HG03064 (cell line): ENCODE data around the gene EXD3.
"Not testable (repeated sequence)": the region's sequence is repeated elsewhere in the genome, so short reads cannot be mapped to it uniquely, and the experiment has no call there.

Experiments
- ATAC-seq: cut with Tn5 transposase; IDR thresholded peaks from one replicate; pipeline ENCODE4 v1.9.1; 2021; ENCODE audit warnings: low read depth; ENCODE audit not compliant: unreplicated experiment

The EXD3 gene

DNA sequence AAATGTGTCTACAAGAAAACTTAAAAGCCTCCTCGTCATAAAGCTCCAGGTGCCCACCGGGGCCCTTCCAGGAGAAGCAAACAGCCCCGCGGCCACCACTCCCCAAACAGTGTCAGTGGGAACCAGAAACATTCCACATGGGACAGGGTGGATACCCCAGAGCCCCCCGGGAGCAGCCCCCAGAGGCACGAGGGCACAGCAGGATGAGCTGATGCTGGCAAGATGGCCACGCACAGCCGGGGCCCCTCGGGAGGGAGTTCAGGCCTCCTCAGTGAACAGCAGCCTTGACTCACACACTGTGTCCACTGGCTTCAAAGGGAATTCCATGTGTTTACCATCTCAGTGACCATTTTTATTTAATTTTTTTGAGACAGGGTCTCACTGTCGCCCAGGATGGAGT, 10.5 kb downstream of the EXD3 start:
- ATAC-seq = no peak

DNA sequence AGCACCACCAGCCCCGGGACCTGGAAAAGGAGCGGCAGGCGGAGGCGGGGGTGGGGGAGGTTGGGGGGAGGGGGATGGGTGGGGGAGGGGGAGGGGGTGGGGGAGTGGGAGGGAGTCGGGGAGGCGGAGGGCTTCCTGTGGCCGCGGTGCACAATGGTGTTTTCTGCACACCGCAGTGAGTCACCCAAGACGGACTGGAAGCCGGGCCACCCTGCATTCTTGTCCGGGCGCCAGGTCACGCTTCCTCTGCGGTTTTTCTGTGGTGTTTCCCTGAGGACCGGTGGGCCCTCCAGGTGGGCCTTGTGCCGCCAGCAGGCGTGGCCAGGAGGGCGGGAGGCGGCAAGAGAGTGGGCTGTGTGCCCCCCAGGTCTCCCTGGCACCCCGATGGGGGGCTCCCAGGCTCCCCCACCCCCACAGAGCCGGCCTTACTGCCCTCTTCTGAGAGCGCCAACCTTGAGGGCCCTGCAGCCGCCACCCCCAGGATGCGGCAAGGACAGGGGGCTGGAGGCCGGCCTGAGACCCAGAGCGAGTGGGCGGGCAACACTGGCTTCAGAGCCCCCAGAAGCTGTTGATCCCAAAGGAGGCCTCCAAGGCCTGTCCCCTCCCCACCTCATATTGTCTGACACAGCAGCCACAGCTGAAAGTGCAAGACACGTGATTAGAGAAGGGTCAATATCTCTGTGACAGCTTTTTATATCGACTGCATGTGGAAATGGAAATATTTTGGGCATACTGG, 11.1 kb downstream of the EXD3 start:
- ATAC-seq = no peak

DNA sequence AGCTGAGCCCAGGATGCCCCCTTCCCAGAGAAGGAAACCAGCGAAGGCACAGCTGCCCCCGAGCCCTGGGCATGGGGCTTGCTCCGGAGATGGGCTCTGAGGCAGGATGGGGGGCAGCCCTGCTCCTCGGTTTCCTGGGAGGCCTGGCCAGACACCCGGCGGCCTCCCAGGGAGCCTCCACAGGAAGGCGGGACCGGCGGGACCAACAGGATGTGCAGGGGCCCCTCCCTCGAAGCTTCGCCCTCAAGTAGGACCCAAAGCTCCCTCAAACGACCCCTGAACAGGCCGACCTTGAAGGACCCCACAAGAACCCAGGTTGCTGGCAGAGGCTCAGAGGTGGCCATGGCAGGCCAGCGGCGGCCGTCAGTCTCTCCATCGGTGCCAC, 11.7 kb downstream of the EXD3 start:
- ATAC-seq = no peak

DNA sequence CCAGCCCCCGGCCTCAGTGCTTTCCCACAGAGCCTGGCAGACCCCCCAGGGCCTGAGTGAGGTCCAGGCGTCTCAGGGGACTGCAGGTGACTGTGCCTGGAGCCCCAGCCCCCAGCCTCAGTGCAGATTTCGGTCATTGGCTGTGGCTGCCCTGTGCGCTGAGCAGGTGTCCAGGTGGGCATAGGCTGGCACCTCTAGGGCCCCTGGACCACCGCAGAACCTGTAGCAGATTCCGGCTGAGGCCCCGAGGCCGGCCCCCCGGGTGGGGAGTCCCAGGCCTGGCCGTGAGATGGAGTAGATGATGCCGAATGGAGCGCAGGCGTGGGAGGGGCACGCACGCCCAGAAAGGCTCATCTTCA, 12.1 kb downstream of the EXD3 start:
- ATAC-seq = no peak

DNA sequence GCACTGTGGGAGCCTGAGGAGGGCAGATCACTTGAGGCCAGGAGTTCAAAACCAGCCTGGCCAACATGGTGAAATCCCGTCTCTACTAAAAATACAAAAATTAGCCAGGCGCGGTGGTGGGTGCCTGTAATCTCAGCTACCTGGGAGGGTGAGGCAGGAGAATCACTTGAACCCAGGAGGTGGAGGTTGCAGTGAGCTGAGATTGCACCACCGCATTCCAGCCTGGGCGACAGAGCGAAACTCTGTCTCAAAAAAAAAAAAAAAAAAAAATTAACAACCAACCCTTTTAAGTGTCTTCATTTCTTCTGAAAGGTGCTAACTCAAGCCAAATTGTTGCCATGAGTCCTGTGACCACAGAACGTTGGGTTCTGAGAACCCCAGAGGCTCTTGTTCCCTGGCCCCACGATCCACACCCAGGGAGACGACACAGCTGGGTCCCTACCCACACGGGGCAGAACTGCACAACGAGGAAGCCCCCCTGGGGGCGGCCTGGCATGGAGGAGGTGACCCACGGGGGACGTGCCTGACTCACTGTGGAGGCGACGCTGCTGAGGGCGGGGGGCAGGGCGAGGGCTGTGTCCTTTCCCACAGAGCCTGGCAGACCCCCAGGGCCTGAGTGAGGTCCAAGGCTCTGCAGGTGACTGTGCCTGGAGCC, 12.6 kb downstream of the EXD3 start:
- ATAC-seq = not testable (repeated sequence)

DNA sequence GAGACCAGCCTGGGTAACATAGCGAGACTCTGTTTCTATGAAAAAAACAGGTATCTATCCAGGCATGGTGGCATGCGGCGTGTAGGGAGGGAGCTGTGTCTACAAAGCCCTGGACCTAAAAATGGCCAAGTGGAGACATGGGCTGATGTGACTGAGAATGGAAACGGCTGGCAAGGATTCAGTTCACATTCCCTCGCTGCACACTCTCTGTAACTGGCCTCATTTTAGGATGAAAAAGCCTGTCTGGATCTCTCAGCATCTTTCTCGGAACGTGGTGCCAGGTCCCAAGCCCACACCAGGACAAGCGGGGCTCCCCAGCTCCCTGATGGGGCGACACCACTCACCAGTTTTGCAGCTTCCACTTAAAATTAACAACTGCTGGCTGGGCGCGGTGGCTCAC, 13.4 kb downstream of the EXD3 start:
- ATAC-seq = no peak

DNA sequence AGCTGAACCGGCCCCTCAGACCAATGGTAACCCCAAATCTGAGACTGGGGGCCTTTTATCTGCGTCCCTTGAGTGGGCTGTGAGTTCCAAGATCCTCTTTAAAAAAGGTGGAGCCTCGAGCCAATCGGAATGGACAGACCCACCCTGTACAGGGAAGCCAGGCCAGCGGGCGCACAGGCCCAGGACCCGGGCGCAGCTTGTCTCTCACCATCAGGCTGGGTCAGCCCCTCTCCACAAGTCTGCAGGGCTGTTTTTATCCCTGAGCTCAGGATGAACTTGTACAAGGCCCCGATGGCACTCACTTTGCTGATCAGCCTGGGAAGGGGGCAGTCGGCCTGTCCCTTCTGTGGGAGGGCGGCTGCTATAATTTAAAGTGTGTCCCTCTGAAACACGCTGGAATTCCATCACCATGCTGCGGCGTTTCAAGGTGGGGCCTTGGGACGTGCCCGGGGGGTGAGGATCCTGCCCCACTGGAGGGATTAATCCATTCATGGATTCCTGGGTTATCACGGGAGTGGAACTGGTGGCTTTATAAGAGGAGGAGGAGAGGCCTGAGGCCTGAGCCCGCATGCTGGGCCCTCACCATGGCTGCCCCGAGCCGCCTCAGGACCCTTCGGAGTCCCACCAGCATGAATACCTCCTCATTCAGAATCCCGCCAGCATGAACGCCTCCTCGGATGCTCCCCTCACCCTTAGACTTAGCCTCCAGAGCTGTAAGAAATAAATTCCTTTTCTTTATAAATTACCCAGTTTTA, 14.1 kb downstream of the EXD3 start:
- ATAC-seq = no peak

DNA sequence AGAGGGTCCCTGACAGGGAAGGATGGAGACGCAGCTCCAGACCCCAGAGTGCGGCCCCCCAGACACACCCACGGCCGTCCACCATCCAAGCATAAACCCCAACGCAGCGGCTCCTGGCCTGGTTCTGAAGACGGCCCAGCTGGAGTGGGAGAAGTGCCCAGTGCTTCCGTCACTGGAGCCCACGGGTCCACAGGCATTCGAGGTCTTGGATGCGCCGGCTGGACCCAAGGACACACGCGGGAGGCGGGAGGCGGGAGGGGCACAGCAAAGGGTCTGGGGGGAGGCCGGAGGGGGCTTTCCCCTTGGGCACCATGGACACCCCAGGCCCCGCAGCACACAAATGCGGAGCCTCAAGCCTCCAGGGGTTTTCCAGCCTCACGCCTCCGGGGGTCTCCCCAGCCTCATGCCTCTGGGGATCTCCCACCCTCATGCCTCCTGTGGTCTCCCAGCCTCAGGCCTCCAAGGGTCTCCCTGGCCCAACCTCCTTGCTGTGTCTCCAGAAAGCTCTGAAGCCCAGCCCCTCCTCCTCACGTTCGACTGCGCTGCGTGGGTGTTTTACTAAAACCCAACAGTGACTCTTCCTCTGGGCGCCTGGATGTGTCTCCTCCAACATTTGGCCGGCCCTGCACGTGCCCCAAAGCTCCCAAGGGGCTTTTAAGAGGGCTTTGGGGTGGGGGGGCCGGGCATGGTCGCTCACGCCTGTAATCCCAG, 15.2 kb downstream of the EXD3 start:
- ATAC-seq = no peak

DNA sequence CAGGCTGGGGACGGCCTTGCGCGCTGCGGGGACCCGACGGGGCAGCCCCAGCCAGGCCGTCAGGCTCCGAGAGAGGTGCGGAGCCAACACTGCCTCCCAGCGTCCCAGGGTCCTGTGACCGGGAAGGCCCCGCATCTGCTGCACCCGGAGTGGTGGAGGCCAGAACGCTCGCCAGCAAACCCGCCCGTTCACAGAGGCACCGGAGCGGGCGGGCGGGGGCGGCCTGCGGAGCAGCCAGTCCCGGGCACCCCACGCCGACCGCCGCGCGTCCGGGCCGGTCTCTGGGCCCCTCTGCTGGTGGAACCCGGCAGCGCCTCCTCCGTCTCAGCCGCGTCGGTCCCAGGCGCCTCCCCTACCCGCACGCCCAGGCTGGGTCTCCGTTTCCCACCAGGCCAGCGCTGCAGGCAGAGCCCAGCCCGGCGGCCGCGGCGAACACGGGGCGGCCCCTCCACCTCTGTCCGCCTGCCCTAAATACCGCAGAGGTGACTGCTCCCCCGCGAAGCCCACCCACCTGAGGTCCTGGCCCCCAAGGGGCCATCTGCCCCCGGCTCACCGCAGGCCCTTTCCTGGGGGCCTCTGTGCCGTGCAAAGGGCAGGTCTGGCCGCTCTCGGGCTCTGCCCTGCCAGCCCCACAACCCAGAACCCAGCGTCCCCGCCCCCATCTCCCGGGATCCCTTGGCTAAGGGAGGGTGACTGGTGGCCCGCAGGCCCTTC, 15.9 kb downstream of the EXD3 start:
- no peak for ATAC-seq

DNA sequence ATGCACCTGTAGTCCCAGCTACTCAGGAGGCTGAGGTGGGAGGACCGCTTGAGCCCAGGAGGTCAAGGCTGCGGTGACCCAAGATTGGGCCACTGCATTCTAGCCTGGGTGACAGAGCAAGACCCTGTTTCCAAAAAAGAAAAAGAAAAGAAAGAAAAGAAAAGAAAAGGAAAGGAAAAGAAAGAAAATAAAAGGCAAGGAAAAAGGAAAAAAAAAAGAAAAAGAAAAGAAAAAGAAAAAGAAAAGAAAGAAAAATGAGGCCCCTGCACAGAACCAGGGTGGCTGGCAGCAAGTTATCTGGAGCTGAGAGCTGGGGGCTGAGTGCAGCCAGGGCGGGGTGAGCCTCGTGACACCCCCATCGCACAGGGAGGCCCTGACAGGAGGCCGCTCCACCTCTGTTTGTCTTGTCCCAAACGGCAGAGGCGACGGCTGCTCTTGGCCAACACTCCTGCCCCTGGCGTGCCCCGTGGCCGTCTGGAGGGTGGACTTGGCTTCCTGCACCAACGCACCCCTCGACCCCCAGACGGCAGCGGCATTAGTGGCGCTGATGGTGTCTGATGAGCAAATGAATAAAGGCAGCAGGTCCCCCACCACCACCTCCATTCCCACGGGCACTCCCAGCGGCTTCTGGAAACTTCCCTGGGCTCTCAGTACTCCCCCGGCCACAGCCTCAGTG, 16.7 kb downstream of the EXD3 start:
- no peak for ATAC-seq

DNA sequence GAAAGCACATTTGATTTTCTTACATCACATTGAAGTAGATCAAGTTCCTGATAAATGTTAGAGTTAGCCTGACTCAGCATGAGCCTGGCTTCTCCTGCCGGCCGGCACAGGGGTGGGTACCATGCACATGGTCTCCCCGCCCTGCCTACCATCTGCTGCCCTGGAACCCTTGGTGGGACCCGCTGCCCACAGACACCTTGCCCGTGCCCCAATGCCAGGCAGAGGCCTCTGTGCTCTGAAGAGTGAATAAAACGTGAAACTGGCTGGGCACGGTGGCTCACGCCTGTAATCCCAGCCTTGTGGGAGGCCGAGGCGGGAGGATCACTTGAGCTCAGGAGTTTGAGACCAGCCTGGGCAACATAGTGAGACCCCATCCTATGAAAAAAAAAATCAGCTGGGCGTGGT, 17.3 kb downstream of the EXD3 start:
- ATAC-seq = no peak

DNA sequence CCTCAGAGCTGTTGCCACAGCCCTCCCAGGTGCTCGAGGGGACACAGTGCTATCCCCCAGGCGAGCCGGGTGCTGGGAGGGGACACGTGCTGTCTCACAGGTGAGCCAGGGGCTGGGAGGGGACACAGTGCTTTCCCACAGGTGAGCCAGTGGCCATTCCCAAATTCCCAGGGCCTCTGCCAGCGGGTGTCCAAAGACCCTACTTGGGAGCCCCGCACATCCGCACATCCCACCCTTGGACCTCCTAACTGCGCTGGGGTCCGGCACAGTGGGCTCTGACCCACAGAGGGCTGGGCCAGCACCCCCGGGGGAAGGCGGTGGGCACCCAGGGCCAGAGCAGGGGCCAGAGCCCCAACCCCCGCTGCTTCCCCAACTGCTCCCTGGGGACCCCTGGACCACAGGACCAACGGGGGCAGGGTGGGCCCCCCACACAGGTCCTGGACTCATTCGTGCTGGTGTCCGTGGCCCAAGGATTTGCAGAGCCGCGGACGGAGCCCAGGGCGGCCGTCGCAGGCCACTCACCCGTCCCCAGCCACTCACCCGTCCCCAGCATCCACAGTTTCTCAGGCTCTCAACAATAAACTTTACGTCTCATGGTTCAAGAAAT, 17.9 kb downstream of the EXD3 start:
- no peak for ATAC-seq

DNA sequence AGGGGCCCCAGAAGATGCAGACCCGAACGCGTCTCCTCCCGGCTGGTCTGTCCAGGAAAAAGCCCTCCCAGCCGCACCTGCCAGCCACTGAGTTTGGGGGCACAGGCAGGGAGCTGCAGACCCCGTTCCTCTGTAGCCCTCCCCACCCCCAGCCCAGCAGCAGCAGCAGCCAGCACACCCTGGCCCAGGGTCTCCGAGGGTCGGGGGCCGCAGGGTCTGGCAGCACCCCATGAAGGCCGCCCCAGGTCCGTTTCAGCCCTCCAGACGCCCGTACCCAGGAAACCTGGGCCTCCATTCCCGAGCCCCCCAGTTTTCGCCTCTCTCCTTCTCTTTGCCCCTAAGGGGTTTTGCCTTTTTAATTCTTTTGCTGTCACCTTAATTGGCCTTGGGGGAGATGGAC, 19.7 kb downstream of the EXD3 start:
- ATAC-seq = no peak

DNA sequence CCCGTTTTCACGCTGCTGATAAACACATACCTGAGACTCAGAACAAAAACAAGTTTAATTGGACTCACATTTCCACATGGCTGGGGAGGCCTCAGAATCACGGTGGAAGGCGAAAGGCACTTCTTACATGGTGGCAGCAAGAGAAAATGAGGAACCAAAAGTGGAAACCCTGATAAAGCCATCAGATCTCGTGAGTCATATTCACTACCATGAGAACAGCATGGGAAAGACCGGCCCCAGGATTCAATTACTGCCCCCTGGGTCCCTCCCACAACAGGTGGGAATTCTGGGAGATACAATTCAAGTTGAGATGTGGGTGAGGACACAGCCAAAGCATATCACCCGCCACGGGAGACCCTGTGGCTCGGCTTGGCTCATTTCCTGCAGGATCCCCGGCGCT, 20.2 kb downstream of the EXD3 start:
- no peak for ATAC-seq

DNA sequence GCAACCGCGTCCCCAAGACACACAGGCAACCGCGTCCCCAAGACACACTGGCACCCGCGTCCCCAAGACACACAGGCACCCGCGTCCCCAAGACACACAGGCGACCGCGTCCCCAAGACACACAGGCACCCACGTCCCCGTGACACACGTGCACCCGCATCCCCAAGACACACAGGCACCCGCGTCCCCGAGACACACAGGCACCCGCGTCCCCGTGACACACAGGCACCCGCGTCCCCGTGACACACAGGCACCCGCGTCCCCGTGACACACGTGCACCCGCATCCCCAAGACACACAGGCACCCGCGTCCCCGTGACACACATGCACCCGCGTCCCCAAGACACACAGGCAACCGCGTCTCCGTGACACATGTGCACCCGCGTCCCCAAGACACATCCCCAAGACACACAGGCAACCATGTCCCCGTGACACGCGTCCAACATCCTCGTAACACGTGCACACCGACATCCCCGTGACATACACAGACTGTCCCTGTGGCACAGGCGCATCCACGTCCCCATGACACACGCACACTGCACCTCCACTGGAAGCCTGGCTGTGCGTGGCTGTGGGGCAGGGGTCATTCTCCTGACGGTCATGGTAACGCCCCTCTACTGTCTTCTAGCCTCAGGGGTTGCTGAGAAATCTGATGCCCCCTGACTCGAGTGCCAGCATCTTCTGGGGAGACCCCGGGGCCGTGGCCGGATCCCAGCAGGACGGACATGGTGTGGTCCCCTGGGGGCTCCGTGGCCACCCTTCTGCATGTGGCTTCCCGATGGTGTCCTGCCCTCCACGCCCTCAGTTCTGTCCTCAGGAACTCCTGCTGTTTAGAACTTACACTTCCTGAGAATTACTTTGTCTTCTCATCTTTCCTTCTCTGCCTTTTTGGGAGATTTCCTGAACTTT, 24.1 kb downstream of the EXD3 start:
- ATAC-seq = no peak

DNA sequence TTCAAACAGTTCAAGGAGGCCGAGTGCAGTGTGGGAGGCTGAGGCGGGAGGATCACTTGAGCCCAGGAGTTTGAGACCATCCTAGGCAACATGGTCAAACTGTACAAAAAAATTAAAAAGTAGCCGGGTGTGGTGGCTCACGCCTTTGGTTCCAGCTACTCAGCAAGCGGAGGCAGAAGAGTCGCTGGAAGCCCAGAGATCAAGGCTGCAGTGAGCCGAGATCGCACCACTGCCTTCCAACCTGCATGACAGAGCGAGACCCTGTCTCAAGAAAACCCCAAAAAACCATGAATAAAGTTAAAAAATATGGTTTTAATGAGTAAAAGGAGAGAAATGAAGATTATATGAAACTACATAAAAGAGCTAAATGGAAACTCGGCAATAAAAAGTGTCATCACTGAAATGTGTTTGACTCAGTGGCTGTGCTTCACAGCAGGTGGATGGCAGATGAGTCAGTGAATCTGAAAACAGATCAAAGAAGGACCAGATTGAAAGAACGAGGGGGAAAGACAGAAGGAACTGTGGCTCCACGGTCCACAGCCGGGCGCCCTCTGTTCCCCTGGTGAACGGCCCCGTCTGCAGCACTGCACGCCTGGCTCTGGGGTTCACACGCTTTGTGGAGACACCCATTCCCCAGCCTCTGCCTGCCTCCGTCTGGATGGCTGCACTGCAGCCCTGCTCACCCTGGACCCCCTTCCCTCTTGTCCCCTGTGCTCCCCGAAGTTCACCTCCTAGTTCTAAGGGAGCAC, 25.1 kb downstream of the EXD3 start:
- ATAC-seq = no peak

DNA sequence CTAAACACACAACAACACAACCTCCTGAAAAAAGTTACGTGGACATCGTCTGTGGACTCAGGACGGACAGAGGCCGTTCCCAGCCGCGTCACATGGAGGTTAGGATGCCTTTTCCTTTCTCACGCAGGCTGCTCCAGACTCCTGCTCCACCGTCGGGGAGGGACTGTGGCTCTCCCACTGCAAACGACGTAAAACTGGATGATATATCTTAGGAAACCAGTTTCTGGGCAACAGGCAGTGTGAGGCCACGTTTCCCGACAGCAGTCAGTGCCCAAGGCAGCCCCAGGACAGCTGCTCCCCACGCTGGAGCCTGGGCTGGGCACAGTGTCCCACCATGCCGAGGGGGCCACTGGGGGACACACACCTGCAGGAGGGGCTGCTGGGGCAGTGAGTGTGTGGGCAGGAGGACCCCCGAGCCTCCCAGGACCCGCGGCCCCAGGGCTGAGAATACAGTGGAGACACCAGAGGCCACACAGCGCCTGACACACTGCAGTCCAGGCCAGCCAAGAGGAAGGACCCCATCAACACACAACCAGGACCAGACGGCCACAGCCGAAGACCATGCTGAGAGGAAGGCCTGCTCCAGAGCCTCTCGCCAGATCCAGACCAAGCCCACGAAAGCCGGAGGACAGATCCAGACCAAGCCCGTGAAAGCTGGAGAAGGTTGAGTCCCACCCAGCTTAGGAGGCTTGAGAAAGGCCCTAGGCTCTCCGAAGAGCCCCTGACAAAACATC, 26.2 kb downstream of the EXD3 start:
- no peak for ATAC-seq
